GM19238 (cell line): ENCODE measurements around the gene SORL1-AS1.
A peak's percentile ranks its signal among the peaks of the same experiment; 100 is the strongest.

ENCODE experiments used
- DNase-seq: peaks from one replicate; pipeline ENCODE4 v3.0.0; 2011; ENCODE audit warnings: low spot score; ENCODE audit not compliant: insufficient read length

The SORL1-AS1 gene

GRCh38 chr11:121452609-121453150, at the start of gene SORL1-AS1:
TSS of gene SORL1-AS1 (minus strand) at chr11:121452967.
- no peak for DNase-seq

DNA sequence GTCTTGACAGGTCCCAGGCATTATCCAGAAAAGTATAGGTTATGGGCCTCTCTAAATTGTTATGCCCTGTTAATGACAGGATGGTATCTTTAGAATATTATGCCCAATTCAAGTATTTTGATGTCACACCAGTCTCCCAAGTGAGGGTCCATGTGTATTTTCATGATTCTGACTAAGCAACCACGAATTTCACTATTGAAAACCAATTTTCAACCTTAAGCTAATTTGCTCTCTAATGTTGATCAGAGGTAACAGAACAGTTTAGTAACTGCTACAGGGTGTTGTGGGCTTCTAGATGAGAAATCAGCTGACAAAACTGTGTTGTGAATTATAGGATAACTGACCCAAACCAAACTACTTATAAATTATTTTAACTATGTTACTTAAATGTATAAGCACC, 48.0 kb upstream of the SORL1-AS1 start:
- DNase-seq, result no peak

DNA sequence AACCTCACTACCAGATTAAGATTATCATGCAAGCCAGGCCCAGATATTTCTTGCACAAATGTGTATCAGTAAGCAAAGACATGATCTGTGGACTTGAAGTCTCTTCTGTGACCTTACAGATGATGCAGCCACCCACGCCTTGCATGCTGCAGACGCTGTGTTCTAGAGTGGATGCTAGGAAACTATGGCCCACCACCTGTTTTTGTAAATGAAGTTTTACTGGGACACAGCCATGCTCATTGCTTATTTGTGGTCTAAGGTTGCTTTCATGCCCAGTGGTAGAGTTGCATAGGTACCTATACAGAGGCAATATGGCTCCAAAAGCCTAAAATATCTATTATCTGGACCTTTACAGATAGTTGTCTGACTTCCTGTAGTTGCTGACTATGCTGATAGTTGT, 47.5 kb upstream of the SORL1-AS1 start:
- DNase-seq, result no peak

DNA sequence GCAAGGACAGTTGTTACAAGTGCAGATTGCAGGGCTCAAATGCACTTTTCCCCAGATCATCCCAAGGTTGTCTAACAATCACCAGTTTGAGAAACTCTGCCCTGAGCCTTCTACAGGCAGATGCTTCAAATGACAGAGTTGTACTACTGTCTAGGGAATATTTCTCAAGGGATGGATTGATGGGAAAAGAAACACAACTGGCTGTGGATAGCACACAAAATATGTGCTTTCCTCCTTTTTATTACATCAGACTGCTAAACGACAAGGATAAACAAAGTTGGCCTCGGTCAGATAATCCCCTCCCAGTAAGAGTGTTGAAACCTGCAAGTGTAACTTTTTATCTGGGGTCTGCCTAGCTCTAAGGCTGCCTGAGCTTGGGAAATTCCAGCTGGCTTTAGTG, 46.6 kb upstream of the SORL1-AS1 start:
- DNase-seq, result no peak

GRCh38 chr11:121497176-121497998, 44.6 kb upstream of the SORL1-AS1 start:
- no peak for DNase-seq

DNA sequence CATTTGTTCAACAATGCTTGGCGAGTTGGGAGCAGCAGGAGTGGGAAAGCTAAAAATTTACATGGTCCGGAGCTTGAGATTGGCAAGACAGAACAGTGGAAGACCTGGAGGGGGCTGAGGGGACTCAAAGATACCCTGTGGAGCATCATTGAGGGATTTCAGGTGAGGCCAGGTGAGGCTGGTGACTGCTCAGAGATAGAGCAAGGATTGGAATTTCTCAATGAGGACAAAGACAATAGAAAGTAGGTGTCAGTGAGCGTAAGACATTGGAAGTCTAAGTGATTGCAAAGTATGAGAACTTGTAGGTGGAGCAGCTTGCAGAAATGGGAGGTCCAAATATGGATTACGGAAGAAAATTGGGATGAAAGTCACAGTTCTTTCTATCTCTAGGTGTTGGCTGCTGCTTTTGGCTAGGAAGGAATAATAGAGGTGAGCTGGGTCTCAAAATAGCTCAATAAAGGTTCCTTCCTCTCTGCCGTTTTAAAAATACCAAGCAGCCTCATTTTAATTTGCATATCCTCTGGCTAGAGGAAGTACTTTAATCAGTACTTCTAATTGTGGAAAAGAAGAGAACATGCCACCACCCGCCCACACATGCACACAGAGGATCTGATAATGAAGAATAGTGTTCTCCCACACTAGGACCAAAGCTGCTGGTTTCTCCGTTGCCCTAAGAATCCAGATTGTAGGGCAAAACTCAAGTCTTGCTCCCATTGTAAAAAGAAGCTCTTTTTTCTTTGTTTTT, 41.8 kb upstream of the SORL1-AS1 start:
- DNase-seq, result peak; percentile 15

GRCh38 chr11:121489823-121490222, 37.1 kb upstream of the SORL1-AS1 start:
- DNase-seq, result no peak

GRCh38 chr11:121488641-121489040, 35.9 kb upstream of the SORL1-AS1 start:
- no peak for DNase-seq

GRCh38 chr11:121488170-121488569, 35.4 kb upstream of the SORL1-AS1 start:
- no peak for DNase-seq

DNA sequence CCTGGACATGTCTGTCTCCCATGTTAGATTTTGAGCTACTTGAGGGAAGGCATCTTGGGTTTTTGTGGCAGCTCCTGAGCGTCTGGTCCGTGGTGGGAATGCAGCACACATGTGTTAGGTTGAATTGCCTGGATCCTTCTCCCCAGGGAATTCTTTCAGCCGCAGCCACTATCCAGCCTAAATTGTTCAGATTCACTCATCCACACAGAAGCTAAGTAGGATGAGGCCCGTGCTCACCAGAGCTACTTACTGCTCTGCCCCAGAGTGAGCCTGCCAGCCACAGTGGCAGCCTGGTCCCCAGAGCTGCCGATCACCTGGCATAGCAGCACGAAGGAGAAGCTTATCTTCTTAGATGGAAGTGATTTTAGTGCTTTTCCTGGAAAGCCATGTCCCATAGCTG, 34.4 kb upstream of the SORL1-AS1 start:
- no peak for DNase-seq

GRCh38 chr11:121486054-121486453, 33.3 kb upstream of the SORL1-AS1 start:
- no peak for DNase-seq

DNA sequence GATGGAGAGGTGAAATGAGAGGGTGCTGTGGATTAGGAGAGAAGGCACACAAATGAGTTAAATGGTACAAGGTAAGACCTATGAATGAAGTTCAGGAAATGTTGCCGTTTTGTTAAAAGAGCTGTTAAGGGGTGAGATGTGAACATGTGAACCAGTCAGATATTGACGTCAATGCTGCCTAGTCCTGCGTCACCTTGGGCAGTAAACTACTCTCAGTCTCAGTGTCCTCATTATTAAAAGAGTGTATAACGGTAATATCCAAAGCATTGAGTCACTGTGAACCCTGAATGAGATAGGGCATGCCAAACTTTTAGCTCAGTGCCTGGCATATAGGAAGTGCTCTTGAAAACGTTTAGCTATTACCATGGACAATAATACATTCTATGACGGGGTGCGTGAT, 32.4 kb upstream of the SORL1-AS1 start:
- DNase-seq, result no peak

DNA sequence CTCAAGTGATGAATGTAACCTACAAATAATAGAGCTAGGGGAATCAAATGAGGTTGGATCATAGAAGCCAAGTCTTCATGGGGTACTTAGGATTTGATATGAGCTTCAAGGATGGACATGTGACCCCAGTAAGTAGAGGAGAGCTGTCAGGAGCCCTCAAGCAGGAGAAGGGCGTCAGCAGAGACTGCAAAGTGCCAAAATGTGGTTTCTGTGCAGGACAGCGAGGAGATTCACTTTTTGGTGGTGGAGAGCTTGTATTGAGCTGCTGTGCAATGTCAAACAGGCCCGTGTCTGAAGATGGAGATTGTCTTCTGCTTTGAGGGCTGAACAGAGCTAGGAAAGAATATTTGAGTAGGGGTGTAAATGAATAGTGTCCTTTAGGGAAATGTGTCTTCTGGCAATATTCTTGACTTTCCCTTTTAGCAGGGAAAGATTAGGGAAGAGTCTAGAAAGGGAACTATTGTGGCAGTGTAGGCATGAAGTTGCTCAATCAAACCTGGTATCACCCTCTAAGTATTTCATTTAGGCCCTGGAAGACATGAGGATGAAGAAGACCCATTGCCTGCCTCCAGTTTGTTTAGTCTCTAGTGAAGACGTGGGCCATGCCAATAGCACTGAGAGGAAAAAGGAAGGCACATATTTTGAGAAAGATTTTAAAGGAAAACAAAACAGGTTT, 31.2 kb upstream of the SORL1-AS1 start:
- DNase-seq, result no peak

- DNase-seq, result peak; percentile 60
Measured at GRCh38 chr11:121482231-121483129, 29.7 kb upstream of the SORL1-AS1 start.

DNA sequence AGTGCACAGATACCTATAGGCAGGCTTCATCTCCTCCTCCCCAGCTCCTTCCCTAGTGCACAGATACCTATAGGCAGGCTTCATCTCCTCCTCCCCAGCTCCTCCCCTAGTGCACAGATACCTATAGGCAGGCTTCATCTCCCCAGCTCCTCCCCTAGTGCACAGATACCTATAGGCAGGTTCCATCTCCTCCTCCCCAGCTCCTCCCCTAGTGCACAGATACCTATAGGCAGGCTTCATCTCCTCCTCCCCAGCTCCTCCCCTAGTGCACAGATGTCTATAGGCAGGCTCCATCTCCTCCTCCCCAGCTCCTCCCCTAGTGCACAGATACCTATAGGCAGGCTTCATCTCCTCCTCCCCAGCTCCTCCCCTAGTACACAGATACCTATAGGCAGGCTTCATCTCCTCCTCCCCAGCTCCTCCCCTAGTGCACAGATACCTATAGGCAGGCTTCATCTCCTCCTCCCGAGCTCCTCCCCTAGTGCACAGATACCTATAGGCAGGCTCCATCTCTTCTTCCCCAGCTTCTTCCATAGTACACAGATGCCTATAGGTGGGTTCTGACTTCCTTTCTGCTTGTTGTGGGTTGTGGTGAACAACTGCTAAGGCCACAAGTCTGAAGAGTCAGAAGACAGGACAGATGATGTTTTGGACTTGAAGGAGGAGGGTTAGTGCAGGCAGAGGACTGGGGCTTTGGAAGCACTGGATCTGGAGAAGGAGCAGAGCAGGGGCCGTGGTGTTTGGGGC, 28.9 kb upstream of the SORL1-AS1 start:
- DNase-seq, result peak; percentile 47

DNA sequence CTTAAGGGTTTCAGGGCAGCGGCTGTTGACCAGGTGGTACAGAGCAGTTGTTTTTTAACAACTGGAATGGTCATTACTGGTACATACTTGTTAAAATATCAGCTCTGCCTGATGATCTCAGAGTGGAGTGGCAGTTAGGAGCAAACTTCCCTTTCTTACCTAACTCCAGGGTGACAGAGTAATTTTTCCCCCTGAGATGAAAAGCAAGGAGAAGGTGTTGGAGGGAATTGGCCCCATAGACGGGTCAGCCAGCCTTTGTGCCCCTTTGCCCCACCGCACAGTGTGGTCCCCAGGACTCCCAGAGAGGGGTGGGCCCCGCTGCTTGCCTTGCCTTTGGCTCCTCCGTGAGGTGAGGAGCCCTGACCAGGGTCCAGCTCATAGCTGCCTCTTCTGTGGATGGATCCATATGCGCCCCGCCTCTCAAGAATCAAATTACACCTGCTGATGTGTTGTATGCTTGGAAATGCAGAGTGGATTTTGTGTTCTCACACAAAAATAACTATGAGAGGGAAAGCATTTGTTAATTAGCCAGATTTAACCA, 27.0 kb upstream of the SORL1-AS1 start:
- DNase-seq, result no peak

GRCh38 chr11:121478895-121479697, 26.3 kb upstream of the SORL1-AS1 start:
- no peak for DNase-seq

- DNase-seq, result no peak
Measured at GRCh38 chr11:121478226-121478894, 25.6 kb upstream of the SORL1-AS1 start.
